PC-9 (cell line): ENCODE results near the gene TMEM134.
"Not testable (repeated sequence)": the region's sequence is repeated elsewhere in the genome, so short reads cannot be mapped to it uniquely, and the experiment has no call there.

Source experiments
- CTCF ChIP-seq: fragments of 200-600 bp; sonication (generic); conservative IDR thresholded peaks from 2 replicates; pipeline ENCODE4 v1.6.1; 2017; ENCODE audit warnings: mixed run types, antibody characterized with exemption, mild to moderate bottlenecking, moderate library complexity
- EZH2 ChIP-seq: fragments of 200-600 bp; sonication (generic); IDR thresholded peaks from 2 replicates; pipeline ENCODE4 v1.8.0; 2017; ENCODE audit warnings: antibody characterized with exemption, low read depth

- not testable (repeated sequence) for TF ChIP-seq CTCF, EZH2
Observed at GRCh38 chr11:67477344-67478050, 8.4 kb upstream of the TMEM134 start.
